Measurements from ENCODE around the gene TAS2R30.
"Not testable (repeated sequence)": the region's sequence is repeated elsewhere in the genome, so short reads cannot be mapped to it uniquely, and the experiment has no call there.

The TAS2R30 gene

GRCh38 chr12:11108862-11109261 lies 25.6 kb downstream of the TAS2R30 start:
- TF ChIP-seq CTCF (IDR thresholded peaks at IDR 0.05), result no peak
- Histone ChIP-seq H3K4me2 (ENCODE audit: low read length) (no peak overlapping the region), H2AFZ (no peak overlapping the region), H3K4me3 (ENCODE audit: low read depth, low read length) (no peak overlapping the region), H3K27ac (no peak overlapping the region), H3K36me3 (ENCODE audit: control insufficient read depth, insufficient read depth, low read length) (no peaks in the 10 kb centered on the region), H3K79me2 (peaks cover 37% of the 10 kb centered on the region), H3K4me1 (no peaks in the 10 kb centered on the region), H3K9me3 (ENCODE audit: control insufficient read depth, low read length) (no peaks in the 10 kb centered on the region), H3K27me3 (ENCODE audit: control insufficient read depth, insufficient read depth, low read length) (no peaks in the 10 kb centered on the region), H3K9ac (no peak overlapping the region)

- H3K4me1 ChIP-seq, result no peaks in the 10 kb centered on the region
- no peak overlapping the region for H3K4me3 ChIP-seq (ENCODE audit: low read depth, low read length)
- TF ChIP-seq CTCF (IDR thresholded peaks at IDR 0.05), result no peak
- H2AFZ ChIP-seq, result no peak overlapping the region
- no peaks in the 10 kb centered on the region for H3K9me3 ChIP-seq (ENCODE audit: control insufficient read depth, low read length)
- H3K79me2 ChIP-seq, result peaks cover 33% of the 10 kb centered on the region
- H3K4me2 ChIP-seq (ENCODE audit: low read length), result no peak overlapping the region
- no peak overlapping the region for H3K27ac ChIP-seq
- no peaks in the 10 kb centered on the region for H3K27me3 ChIP-seq (ENCODE audit: control insufficient read depth, insufficient read depth, low read length)
- no peak overlapping the region for H3K9ac ChIP-seq
- H3K36me3 ChIP-seq (ENCODE audit: control insufficient read depth, insufficient read depth, low read length), result no peaks in the 10 kb centered on the region
Measured at GRCh38 chr12:11107719-11108118, 26.7 kb downstream of the TAS2R30 start.

- Histone ChIP-seq H3K36me3 (ENCODE audit: control insufficient read depth, insufficient read depth, low read length) (no peaks in the 10 kb centered on the region), H3K4me3 (ENCODE audit: low read depth, low read length) (no peak overlapping the region), H3K9ac (no peak overlapping the region), H3K9me3 (ENCODE audit: control insufficient read depth, low read length) (no peaks in the 10 kb centered on the region), H3K27ac (no peak overlapping the region), H3K27me3 (ENCODE audit: control insufficient read depth, insufficient read depth, low read length) (no peaks in the 10 kb centered on the region), H2AFZ (no peak overlapping the region), H3K79me2 (peaks cover 21% of the 10 kb centered on the region), H3K4me1 (no peaks in the 10 kb centered on the region), H3K4me2 (ENCODE audit: low read length) (no peak overlapping the region)
- TF ChIP-seq CTCF (IDR thresholded peaks at IDR 0.05), result no peak
Measured at GRCh38 chr12:11106288-11106687, 28.2 kb downstream of the TAS2R30 start.

GRCh38 chr12:11105546-11105945 lies 28.9 kb downstream of the TAS2R30 start:
- H2AFZ ChIP-seq, result no peak overlapping the region
- H3K27me3 ChIP-seq (ENCODE audit: control insufficient read depth, insufficient read depth, low read length), result no peaks in the 10 kb centered on the region

GRCh38 chr12:11094910-11095309 lies 39.5 kb downstream of the TAS2R30 start:
- H3K27ac ChIP-seq; H3K36me3 ChIP-seq (ENCODE audit: control insufficient read depth, insufficient read depth, low read length); H3K4me3 ChIP-seq (ENCODE audit: low read depth, low read length); H3K9ac ChIP-seq; H3K79me2 ChIP-seq; H3K9me3 ChIP-seq (ENCODE audit: control insufficient read depth, low read length); H3K4me2 ChIP-seq (ENCODE audit: low read length); H3K27me3 ChIP-seq (ENCODE audit: control insufficient read depth, insufficient read depth, low read length); H2AFZ ChIP-seq; H3K4me1 ChIP-seq: not testable (repeated sequence)

More at GRCh38 chr12:11105546-11105945, 28.9 kb downstream of the TAS2R30 start:
- no peak overlapping the region for H3K4me3 ChIP-seq (ENCODE audit: low read depth, low read length)
- H3K9me3 ChIP-seq (ENCODE audit: control insufficient read depth, low read length), result no peaks in the 10 kb centered on the region
- H3K36me3 ChIP-seq (ENCODE audit: control insufficient read depth, insufficient read depth, low read length), result no peaks in the 10 kb centered on the region
- no peak overlapping the region for H3K4me2 ChIP-seq (ENCODE audit: low read length)
- no peak for TF ChIP-seq CTCF (IDR thresholded peaks at IDR 0.05)
- no peak overlapping the region for H3K9ac ChIP-seq
- H3K27ac ChIP-seq, result no peak overlapping the region
- peaks cover 14% of the 10 kb centered on the region for H3K79me2 ChIP-seq
- no peaks in the 10 kb centered on the region for H3K4me1 ChIP-seq
